RWPE2 (cell line): Measurements from ENCODE around the gene CDH26.

ENCODE experiments used
- ATAC-seq: fragments of 200-7000 bp; cut with Tn5 transposase; 3 replicates; pipeline ENCODE4 v1.9.1; 2021; ENCODE audit warnings: low read depth
- DNase-seq: peaks from one replicate; pipeline ENCODE4 v3.0.0-alpha.2; 2020; ENCODE audit warnings: low spot score
- H3K27ac ChIP-seq: fragments of 450-650 bp; 2 replicates; pipeline ENCODE4 v1.5.1; 2017; ENCODE audit warnings: mild to moderate bottlenecking; ENCODE audit not compliant: poor library complexity, severe bottlenecking
- H3K27me3 ChIP-seq: fragments of 250-450 bp; sonication (Bioruptor Pico); 2 replicates; pipeline ENCODE4 v1.5.1; 2021; ENCODE audit warnings: mild to moderate bottlenecking, moderate library complexity; ENCODE audit not compliant: insufficient read depth, poor library complexity, severe bottlenecking
- H3K36me3 ChIP-seq: fragments of 250-450 bp; sonication (Bioruptor Pico); 2 replicates; pipeline ENCODE4 v1.5.1; 2020; ENCODE audit warnings: low read depth, mild to moderate bottlenecking, moderate library complexity
- H3K4me1 ChIP-seq: fragments of 250-450 bp; sonication (Bioruptor Pico); 2 replicates; pipeline ENCODE4 v1.5.1; 2021; ENCODE audit warnings: mild to moderate bottlenecking, moderate library complexity; ENCODE audit not compliant: insufficient read depth, poor library complexity, severe bottlenecking
- H3K4me3 ChIP-seq: fragments of 250-450 bp; sonication (Bioruptor Pico); 2 replicates; pipeline ENCODE4 v1.5.1; 2021; ENCODE audit warnings: mild to moderate bottlenecking, moderate library complexity; ENCODE audit not compliant: severe bottlenecking
- H3K9me3 ChIP-seq: fragments of 250-450 bp; sonication (Bioruptor Pico); 2 replicates; pipeline ENCODE4 v1.5.1; 2021; ENCODE audit warnings: mild to moderate bottlenecking, moderate library complexity; ENCODE audit not compliant: severe bottlenecking
- TF ChIP-seq, protein P1 (sequence below): fragments of 450-650 bp; IDR thresholded peaks from one replicate; pipeline ENCODE4 v1.5.1; 2017; ENCODE audit warnings: mild to moderate bottlenecking, moderate library complexity; ENCODE audit not compliant: poor library complexity, severe bottlenecking

The CDH26 gene

DNA sequence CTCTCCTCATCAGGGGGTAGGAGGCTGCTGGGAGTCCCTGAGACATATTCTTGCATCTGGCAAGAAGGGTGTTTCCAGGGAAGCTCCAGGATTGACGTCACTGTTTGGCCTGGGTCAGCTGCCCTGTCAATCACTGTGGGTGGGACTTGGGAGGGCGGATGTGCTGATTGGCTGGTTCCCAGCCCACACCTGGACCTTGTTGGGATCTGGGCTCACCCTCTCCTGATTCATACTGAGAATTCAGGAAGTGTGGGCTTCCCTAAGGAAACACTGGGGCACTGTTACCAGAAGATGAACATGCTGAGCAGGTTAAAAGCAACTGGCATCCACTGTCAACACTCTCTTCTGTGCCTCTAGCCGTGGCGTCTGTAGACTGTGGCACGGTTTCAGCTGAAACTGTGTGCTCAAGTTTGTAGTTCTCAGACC lies 36.5 kb downstream of the CDH26 start:
- no peaks in the 10 kb centered on the region for H3K27me3 ChIP-seq
- TF ChIP-seq, protein P1, sequence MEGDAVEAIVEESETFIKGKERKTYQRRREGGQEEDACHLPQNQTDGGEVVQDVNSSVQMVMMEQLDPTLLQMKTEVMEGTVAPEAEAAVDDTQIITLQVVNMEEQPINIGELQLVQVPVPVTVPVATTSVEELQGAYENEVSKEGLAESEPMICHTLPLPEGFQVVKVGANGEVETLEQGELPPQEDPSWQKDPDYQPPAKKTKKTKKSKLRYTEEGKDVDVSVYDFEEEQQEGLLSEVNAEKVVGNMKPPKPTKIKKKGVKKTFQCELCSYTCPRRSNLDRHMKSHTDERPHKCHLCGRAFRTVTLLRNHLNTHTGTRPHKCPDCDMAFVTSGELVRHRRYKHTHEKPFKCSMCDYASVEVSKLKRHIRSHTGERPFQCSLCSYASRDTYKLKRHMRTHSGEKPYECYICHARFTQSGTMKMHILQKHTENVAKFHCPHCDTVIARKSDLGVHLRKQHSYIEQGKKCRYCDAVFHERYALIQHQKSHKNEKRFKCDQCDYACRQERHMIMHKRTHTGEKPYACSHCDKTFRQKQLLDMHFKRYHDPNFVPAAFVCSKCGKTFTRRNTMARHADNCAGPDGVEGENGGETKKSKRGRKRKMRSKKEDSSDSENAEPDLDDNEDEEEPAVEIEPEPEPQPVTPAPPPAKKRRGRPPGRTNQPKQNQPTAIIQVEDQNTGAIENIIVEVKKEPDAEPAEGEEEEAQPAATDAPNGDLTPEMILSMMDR: peak; percentile 9
- DNase-seq (peak; percentile 99), ATAC-seq (peak; percentile 99)
- H3K9me3 ChIP-seq: no peaks in the 10 kb centered on the region
- peak overlapping the region; percentile 55 for H3K27ac ChIP-seq
- no peaks in the 10 kb centered on the region for H3K36me3 ChIP-seq
- H3K4me3 ChIP-seq: no peak overlapping the region
- peaks cover 12% of the 10 kb centered on the region for H3K4me1 ChIP-seq

DNA sequence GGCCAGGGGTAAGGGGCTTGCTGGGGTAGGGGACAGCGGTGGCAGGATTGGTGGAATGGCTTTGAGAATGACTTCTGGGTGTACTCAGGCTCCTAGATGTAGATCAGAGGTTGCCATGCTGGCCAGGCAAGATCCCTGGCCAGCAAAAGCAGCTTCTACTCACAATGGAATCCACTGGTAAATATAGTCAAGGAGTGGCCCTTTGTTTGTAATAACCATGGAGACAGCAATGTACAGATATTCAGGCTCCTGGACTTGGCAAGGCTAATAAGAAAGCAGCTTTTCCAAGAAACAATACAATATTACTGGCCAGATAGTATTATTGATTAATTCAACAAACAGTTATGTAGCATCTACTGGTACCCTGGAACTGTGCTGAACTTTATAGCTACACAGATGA lies 37.9 kb downstream of the CDH26 start:
- no peak for ATAC-seq
- Histone ChIP-seq H3K9me3 (no peaks in the 10 kb centered on the region), H3K36me3 (no peaks in the 10 kb centered on the region), H3K27me3 (no peaks in the 10 kb centered on the region), H3K4me3 (no peak overlapping the region), H3K4me1 (peaks cover 12% of the 10 kb centered on the region), H3K27ac (no peak overlapping the region)
- DNase-seq: no peak
- TF ChIP-seq, protein P1: no peak

DNA sequence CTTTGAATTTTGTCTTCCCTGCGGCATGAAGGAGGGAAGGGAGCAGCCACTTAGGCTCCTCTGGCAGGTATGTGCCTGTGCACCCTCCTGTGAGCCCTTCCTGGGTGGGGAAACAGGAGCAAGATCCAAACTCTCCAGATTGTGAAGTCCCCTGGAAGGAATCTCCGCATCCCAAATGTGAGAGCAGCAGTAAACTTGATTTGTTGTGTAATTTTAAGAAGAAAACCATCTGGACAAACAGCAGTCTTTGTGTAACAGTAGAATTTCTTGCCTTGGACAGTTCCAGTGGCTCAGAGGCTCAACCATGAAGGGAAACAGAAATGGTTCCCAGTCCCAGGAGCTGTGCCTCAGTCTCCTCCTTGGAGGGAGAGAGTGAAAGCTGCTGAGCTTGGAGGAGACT lies 39.7 kb downstream of the CDH26 start:
- TF ChIP-seq, protein P1: no peak
- H3K36me3 ChIP-seq: no peaks in the 10 kb centered on the region
- ATAC-seq: no peak

DNA sequence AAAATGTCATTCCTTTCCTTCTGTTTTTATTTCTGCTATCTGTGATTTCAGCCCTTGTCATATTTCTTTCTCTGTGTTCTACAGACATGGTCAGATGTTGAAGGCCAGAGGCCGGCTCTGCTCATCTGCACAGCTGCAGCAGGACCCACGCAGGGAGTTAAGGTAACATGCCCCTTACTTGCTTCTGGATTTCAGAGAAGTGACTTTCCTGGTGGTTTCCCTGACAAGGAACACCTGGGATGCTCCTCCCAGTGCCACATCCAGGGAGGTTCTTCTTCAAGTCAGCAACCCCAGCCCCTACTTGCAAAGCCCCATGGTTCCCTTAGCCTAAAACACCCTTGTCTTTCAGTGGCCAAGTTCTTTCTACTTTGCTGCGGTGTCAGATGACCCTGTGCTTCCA lies 41.3 kb downstream of the CDH26 start:
- Histone ChIP-seq H3K27ac (no peak overlapping the region), H3K27me3 (no peaks in the 10 kb centered on the region), H3K4me1 (peaks cover 8% of the 10 kb centered on the region), H3K36me3 (no peaks in the 10 kb centered on the region), H3K4me3 (no peak overlapping the region), H3K9me3 (no peaks in the 10 kb centered on the region)
- DNase-seq (peak; percentile 70), ATAC-seq (no peak)
- TF ChIP-seq, protein P1: no peak

More for the DNA sequence above, 39.7 kb downstream of the CDH26 start:
- no peak overlapping the region for H3K27ac ChIP-seq
- DNase-seq: no peak
- H3K9me3 ChIP-seq: no peaks in the 10 kb centered on the region
- no peak overlapping the region for H3K4me3 ChIP-seq
- peaks cover 12% of the 10 kb centered on the region for H3K4me1 ChIP-seq
- no peaks in the 10 kb centered on the region for H3K27me3 ChIP-seq

DNA sequence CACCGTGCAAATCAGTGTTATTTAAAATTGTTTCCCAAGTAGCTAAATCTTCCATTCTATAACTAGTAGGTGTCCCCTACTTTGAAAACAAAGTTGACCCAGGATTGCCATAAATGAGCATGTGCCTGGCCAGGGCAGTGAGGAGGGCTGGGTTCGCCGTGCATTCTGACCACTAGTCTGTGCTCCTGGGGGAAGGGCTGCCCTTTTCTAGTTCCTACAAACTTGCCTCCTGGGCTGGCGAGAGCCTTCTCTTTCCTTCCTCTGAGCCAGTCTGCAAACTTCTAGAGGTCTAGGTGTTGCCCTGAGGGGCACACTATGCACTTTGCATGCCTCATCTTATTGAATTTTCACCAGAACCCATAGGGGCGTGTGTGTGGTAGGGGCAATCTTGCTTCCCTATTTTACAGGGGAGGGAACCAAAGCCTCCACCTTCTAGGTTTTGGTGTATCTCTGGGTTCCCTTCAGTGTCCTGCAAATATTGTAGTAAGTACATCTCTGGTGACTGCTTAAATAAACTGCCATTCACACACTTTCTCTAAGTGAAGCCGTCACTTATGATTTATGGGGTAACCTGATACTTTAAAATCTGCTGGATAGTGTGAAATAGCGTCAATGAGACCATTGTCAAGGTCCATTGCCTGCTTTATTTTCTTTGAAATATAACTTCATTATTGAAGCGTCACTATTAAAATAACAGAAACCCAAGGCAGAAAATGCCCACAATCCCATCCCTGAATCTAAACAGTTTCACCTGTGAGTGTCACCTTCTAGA lies 42.2 kb downstream of the CDH26 start:
- H3K27me3 ChIP-seq: no peaks in the 10 kb centered on the region
- no peaks in the 10 kb centered on the region for H3K9me3 ChIP-seq
- no peaks in the 10 kb centered on the region for H3K36me3 ChIP-seq
- no peaks in the 10 kb centered on the region for H3K4me1 ChIP-seq
- DNase-seq: no peak
- TF ChIP-seq, protein P1: no peak
- no peak overlapping the region for H3K4me3 ChIP-seq
- no peak overlapping the region for H3K27ac ChIP-seq
- no peak for ATAC-seq
